Activated naive CD4-positive, alpha-beta T cell treated with anti-CD3 and anti-CD28 coated beads, Interleukin-2, amount 50 U/mL, for 16 hours (primary cell): ENCODE data around the gene PRDM16.
"Not testable (repeated sequence)": the region's sequence is repeated elsewhere in the genome, so short reads cannot be mapped to it uniquely, and the experiment has no call there.

Source experiments
- DNase-seq: peaks from one replicate; pipeline ENCODE4 v3.0.0-alpha.2; 2020

Gene PRDM16

DNA sequence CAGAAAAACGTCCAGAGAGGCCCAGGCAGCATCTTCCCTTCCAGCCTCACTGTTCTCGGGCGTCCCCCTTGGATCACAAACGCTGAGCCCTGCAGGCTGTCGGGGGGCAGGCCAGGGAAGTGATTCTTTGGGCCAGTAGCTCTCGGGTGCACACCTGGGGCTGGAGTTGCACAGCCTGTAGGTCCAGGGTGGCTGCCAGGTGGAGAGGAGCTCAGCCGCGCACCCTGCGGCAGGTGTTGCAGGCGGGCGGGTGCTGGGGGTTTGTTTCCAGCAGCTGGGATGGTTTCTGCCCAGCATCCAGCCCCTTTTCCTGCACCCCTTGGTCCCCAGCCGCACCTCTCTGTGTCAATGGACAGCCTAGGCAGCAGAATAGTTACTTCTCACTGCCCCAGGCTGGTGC is 15.7 kb downstream of the PRDM16 start:
- DNase-seq = no peak

GRCh38 chr1:3085721-3086120 is 16.7 kb downstream of the PRDM16 start:
- DNase-seq = no peak

DNA sequence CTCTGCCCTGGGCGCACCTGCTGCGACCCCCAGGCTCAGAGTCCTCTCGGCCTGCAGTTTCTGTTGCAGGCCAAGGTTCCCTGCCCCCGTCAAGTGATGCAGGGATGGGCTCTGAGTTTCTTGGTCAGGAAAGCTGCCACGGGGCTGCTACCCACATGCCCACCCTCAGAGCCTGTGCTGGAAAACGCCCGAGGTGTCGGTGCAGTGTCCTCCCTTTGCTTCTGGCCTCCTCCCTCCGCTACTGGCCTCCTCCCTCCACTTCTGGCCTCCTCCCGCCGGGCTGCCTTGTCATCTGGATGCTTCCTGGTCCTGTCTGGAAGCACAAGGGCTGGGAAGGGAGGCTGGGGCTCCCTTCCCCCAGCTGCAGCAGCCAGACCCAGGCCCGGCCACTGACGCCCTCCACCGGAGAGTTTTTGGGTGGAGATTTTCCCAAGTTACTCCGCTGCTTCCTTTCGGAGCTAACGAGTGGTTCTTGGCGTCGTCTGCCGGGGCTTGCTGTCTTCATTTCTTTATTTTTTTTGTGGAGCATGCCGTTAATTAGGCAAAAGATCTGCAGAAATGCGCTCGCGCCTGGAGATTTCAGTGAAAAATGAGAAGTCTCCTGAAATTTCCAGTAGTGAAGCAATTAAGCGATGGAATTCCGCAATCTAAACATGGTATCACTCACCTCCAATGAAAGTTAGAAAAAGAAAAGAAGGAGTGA is 17.4 kb downstream of the PRDM16 start:
- no peak for DNase-seq

DNA sequence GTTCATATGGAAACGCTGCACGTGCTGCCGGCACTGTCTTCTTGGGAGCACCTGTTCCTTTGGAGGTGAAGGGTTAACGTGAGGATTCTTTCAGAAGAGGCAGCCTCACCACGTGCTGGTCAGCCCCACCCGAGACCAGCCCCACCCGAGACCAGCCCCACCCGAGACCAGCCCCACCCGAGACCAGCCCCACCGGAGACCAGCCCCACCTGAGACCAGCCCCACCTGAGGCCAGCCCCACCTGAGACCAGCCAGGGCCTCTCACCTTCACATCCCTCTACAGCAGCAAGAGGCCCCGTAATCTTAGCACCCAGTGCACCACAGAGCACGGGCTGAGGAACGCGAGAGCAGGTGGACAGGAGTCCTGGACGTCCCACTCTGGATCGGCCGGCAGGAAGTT is 18.0 kb downstream of the PRDM16 start:
- no peak for DNase-seq

GRCh38 chr1:3087946-3088668 is 19.1 kb downstream of the PRDM16 start:
- DNase-seq = not testable (repeated sequence)

GRCh38 chr1:3089490-3089889 is 20.5 kb downstream of the PRDM16 start:
- DNase-seq = no peak

DNA sequence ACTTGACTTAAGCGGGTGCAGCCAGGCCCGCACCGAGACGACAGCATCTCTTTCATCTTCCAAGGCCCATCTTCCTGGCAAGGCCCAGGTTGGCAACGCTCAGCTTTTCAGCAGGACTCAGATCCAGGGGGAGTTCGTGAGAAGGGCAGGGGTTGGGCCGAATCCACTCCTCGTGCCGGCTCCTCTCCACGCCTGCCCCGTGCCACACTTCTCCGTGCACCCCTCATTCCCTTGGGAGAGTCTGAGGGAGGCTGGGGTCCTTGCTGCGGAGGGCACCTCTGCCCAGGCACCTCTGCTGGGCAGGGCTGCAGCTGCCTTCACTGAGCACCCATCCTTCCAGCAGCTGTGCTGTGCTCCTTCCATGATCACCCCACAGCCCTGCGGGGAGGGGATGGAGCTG is 22.3 kb downstream of the PRDM16 start:
- DNase-seq = no peak

GRCh38 chr1:3092530-3092929 is 23.5 kb downstream of the PRDM16 start:
- no peak for DNase-seq

DNA sequence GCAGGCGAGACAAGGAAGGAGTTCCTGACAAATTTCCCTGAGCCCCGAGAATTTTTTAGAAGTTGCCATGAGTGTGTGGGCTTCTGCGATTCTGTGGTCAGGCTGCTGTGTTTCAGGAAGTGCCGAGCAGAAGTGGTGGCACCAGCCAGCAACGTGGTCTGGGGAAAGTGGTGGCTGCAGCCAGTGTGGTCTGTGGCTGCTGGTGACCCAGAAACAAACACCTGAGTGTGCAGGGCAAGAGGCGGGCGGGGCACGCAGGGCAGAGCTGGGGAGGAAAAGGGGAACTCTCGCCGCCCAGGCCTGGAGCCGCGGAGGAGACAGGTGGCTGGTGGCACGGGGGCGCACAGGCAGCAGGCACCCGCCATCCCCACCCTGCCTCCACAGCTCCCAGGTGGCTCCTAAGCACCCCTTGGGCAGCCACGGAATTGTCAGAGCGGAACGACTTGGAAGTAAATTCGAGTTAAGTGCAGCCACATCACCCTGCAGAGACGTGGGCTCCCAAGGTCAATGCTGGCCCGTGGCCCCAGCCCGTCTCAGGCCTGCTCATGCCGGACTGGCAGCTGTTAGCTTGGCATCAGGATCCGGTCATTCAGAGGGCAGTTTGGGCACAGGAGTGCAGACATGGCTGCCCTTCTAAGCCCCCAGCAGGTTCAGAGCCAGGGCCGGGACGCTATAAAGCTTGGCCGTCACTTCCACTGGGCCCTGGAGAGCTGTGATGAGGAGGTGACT is 25.1 kb downstream of the PRDM16 start:
- DNase-seq = no peak

DNA sequence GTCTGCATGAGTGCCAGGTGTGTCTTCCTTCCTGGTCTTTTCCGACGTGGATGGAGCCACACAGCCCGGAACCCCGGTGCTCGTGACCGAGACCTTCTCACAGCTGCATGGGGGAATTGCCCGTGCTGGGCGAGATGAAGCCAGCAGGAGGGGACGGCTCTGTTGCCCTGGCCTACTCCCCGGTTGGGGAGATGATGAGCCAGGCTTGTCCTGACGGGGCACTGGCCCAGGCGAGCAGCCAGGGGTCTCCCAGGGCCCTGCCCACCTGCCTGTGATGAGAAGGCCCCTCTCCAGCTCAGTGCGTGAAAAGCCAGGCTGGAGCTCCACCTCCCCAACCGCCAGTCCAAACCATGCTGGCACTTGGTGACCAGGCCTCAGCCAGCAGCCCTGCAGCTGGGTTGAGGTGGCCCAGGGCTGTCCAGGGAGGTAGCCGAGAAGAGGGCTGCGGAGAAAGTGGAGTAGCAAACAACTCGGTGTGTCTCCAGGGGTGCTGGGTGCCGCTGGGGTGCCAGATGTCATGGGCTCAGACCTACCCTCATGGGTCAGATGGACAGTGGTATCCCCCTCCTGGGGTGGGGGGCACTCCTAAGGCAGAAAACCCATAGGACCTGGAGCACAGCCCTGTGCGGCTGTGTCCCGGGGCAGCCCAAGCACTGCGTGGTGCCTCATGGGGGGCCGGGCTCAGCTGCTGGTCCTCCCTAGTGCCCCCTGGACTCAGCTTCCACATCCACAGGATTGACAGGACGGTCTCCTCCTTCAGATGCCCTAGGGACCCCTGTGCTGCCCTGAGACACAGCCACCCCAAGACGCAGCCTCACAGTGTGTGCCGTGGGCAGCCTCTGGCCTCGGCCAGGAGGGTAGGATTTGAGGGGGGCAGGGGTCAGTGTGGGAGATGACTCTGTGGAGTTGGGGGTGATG is 26.1 kb downstream of the PRDM16 start:
- DNase-seq = no peak

DNA sequence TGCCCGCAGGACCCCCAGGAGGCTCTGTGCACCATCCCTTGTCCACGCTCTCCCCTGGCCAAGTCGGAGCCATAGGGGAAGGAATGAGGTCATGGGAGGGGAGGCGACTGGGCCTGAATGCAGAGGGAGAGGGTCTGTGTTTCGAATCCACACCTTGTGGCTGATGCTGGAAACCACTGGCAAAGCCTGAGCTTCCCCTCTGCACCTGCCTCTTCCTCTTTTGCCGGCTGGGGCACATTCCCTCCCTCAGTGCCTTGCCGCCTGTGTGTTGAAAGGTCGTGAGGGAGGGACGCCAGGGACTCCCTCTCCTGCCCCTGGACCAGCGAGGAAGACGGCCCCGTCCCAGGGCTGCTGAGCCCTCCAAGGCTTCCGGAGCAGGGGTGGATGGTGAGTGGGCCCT is 27.3 kb downstream of the PRDM16 start:
- no peak for DNase-seq

DNA sequence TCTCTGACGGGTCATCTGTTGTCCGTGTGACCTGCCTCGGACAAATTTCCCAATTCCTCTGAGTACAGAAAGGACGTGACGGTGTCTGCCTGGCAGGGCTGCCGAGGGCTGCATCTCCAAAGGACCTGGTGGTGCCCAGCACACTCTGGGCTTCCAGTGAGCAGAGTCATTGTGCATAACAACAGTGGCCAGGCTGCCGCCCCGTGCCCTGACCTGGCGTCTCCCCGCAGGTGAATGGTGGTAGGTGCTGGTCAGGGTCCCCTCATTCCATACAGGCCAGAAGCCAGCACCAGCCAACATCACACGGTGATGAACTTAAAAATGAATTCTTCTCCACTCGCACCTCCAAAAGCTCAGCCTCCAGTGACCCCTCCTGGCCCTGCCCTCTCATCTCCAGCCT is 28.2 kb downstream of the PRDM16 start:
- DNase-seq = no peak

GRCh38 chr1:3097861-3098260 is 28.9 kb downstream of the PRDM16 start:
- no peak for DNase-seq

DNA sequence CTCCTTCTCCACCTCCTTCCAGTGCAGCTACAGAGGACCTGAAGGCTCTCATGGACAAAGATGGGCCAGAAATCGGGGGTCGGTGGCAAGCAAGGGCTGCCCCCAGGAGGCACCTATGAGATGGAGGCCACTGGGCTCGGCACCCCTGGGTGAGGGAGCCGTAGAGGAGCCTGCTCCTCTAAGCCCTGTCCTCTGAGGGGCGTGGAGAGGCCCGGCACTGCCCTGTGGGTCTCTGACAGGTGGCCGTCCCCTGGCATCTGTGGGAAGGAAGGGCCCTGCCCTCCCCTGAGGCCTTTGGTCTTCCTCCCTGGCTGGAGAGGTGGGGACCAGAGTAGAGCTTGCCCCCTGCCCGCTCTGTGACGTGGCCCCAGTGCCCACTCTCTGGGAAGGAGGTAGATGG is 30.9 kb downstream of the PRDM16 start:
- DNase-seq = no peak

DNA sequence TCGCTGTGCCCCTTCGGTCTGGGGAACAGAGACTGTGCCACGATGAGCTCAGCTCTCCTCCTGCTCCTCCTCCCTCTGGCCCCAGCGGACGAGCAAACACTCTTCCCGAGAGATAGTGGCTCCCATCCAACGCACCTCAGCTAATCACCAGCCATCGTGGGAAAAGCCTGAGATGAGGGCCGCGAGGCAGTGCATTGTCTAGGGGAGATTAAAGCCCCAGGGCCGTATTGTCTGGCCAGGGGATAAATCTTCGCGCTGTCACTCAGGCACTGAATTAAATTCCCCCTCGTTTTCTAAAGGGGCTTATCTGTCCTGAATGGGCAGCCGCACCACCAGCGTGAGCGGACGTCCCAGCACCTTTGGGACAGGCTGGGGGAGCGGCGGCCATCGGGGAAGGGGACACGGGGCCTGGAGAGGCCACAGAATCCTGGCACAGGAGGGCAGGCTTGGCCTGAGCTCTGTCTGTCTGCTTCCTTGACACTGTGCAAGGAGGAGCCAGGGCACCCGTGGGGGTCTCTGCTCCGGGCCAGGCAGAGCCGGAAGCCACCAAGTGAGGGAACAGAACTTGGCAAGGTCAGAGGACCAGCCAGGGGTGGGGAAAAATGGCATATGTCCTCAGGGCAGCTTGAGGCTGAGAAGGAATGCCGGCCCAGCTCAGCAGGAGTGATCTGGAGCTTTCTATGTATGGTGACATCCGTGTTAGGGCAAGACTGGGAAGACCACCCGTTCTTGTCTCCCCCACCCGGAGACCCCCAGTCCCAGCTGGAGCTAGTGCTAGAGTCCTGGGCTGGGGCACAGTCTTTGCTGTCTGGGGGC is 32.3 kb downstream of the PRDM16 start:
- DNase-seq = no peak

DNA sequence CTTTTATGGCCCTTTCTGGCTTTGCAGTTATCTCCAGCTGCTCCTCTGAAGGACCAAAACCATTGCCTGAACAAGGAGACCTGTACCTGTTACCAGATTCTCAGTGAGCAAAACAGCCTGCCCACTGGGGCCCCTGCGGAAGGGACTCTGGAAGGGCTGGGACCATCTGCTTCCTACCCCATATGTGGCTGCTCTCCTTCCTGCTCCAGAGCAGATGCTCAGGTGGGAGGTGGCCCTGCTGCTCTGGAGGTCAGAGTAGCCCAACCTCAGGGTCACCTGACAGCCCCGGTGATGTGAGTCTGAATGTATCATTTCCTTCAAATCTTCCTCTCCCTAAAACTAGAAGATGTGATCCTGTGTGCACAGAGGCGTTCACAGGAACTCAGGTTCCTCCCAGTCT is 33.6 kb downstream of the PRDM16 start:
- DNase-seq = no peak

DNA sequence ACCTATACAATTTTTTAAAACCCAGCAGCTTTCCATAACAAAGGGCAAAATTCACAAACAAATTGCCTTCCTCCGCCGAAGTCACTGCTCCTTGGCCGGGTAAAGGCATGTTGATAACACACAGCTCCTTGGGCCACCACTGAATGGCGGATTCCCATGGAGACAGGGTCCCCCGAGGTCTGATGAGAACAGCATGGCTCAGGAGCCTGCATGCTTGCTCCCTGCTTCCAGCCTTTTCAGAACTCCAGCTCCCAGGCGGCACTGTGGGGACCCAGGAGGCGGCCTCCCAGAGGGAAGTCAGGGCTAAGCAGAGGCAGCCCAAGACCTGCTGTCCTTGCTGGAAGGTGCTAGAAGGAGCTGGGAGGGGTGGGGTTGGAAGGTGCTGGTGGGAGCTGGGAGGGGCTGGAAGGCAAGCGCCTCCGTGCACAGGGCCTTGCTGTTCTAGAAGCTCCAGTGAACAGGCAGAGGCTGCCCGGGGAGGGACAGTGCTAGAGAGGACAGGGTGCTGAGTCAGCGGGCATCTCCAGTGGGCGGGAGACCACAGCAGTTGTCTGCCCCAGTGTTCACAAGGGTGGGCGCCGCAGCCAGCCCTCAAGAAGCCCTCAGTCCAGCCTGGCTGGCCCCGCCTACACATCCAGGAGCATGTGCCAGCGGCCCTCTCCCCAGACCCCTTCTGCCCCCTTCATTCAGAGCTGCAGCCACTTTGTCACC is 35.1 kb downstream of the PRDM16 start:
- no peak for DNase-seq

- no peak for DNase-seq
Observed at GRCh38 chr1:3105167-3105863, 36.3 kb downstream of the PRDM16 start.

- no peak for DNase-seq
Observed at GRCh38 chr1:3106216-3106615, 37.2 kb downstream of the PRDM16 start.

DNA sequence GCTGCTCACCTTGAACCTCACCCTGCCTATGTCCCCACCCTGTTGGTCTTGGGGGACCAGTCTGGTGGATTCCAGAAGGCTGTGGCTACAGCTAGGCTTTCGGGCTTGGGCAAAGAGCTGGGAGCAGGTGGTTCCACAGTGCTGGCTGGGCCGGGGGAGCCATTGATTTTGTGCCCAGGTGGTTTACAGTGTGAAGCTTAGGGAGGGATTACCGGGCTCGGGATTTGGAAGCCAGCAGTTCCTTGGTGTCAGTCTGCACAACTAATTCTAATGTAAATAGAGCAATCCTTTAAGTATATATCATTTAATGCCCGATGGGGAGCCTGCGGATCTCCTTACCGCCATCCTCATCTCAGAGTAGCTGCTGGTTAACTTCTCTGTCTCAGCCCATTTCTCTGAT is 38.2 kb downstream of the PRDM16 start:
- no peak for DNase-seq

DNA sequence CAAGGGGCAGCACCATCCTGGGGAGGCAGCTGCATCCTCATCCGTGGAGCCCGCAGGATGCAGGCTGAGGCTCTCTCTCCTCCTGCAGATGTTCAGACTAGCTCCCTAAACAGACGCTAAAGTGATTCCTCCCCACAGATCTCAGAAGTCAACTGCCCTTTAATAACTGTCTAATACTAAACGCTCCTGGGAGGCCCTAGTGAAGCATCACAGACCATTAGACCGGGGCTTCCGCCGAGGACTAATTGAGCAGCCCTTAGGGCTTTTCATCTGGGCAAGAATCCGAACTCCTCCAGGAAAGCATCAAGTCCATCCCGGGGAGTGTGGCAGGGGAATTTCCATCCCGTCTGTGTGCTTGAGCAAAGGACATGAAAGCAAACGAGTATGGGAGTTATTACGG is 40.4 kb downstream of the PRDM16 start:
- no peak for DNase-seq
